ENCODE data around the gene HTRA3.

DNA sequence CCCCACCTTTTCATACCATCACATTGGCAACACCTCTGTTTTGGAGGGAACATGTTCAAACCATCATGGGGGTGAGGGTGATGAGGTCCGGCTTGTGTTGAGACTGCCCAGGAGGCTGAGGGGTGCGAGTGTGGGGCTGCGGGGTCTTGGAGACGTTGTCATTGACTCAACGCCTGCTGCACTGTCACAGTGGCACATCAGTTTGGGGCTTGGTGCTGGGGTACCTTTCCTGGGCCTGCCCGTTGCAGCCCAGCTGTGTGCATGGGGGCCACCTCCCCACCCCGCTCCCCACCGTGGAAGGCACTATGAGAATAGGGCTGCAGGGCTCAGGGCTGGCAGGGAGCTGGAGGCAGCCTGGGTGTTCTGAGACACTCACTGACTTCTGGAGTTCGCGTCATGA is 2.3 kb downstream of the HTRA3 start:
- TF ChIP-seq, protein P1, sequence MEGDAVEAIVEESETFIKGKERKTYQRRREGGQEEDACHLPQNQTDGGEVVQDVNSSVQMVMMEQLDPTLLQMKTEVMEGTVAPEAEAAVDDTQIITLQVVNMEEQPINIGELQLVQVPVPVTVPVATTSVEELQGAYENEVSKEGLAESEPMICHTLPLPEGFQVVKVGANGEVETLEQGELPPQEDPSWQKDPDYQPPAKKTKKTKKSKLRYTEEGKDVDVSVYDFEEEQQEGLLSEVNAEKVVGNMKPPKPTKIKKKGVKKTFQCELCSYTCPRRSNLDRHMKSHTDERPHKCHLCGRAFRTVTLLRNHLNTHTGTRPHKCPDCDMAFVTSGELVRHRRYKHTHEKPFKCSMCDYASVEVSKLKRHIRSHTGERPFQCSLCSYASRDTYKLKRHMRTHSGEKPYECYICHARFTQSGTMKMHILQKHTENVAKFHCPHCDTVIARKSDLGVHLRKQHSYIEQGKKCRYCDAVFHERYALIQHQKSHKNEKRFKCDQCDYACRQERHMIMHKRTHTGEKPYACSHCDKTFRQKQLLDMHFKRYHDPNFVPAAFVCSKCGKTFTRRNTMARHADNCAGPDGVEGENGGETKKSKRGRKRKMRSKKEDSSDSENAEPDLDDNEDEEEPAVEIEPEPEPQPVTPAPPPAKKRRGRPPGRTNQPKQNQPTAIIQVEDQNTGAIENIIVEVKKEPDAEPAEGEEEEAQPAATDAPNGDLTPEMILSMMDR (IDR thresholded peaks at IDR 0.05), result no peak
- no peak for TF ChIP-seq POLR2A (IDR thresholded peaks at IDR 0.05)
